Measurements from ENCODE around the gene BARX1. TPM values are rescaled to one million over a fixed set of nuclear protein-coding genes. Genes with fewer than 3 reads are reported as not detected.

BARX1 gene
- total RNA-seq, 4 donors from 2014 or later, result not detected

DNA sequence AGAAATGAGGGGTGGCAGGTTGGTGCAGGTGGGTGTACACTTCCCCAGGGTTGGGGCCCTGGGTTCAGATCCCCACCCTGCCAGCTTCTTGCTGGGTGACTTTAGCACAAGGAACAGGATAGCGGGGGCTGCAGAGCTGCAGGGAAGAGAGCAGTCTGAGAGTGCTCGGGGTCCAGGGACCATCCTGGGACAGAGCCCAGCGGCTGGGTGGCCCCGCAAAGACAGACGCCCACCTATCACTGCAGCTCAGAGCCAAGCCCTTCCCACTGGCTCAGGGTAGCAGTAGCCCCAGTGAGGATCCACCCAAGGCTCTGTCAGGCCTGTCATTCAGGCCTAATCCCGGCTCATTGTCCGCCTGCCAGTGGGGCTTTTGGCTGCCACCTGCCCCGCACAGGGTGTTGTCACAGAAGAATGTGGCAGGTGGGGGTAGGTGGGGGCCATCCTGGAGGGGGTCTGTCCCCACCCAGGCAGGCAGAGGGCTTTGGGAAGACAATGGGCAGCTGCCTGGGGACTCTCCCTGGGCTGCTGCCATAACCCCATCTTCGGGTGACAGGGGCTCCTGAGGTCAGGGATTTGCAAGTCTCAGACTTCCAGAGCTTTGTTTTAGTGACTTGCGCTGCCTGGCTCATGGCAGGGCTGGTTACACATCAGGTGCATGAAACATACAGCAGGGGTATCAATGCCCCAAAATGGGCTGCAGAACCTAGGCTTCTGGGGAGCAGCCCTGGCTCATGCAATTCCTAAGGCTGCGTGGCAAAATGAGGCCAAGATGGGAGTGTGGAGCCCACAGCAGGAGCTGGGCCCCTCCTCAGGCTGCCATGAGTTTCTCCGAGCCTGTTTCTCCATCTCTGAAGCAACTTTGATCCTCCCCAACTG, 52.1 kb downstream of the BARX1 start:
- DNase-seq (ENCODE audit: low spot score in 2 of 2), result peak in 1 of 2 donors; percentile 70
- TF ChIP-seq, protein P1, sequence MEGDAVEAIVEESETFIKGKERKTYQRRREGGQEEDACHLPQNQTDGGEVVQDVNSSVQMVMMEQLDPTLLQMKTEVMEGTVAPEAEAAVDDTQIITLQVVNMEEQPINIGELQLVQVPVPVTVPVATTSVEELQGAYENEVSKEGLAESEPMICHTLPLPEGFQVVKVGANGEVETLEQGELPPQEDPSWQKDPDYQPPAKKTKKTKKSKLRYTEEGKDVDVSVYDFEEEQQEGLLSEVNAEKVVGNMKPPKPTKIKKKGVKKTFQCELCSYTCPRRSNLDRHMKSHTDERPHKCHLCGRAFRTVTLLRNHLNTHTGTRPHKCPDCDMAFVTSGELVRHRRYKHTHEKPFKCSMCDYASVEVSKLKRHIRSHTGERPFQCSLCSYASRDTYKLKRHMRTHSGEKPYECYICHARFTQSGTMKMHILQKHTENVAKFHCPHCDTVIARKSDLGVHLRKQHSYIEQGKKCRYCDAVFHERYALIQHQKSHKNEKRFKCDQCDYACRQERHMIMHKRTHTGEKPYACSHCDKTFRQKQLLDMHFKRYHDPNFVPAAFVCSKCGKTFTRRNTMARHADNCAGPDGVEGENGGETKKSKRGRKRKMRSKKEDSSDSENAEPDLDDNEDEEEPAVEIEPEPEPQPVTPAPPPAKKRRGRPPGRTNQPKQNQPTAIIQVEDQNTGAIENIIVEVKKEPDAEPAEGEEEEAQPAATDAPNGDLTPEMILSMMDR (IDR thresholded peaks at IDR 0.05), result no peak
- TF ChIP-seq POLR2A (IDR thresholded peaks at IDR 0.05), result no peak
- 80 to 84% methylated on average over 7 to 11 of the region's 12 CpGs for WGBS, 2 donors
- H3K4me3 ChIP-seq (ENCODE audit: low read depth, poor library complexity, severe bottlenecking), result no peak overlapping the region
- intact Hi-C loops (cut with DNase I; ENCODE audit: low total_unique reads), result no loop called here

DNA sequence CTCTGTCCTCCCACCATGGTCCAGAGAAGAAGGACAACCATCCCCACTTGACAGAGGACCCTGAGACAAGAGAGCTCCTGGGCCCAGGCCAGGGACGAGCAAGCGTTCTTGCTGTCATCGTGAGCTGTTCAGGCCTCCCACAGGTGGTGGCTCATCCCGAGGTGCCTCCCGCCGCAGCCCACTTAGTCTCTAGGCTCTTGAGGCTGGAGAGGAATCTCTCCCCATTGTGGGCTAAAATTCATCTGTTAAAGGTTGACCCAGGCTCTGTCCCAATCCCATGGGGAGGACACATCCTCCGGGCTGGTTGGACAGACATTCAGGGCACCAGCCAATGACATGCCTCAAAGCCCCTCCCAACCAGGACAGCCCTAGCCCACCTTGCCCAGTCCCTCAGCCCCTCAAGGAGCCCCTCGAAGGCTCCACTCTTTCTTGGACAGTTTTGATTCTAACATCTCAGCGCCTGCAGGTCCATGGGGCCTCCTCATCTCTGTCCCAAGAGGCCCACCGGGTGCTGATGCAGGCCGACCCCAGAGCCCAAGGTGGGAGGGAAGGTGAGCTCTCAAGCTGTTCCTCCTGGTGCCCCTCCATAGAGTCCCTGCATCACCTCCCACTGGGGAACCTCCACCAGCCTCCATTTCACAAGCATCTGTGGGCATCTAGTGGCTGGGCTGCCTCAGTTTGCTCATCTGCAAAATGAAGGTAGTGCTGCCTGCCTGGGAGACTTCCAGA, 52.9 kb downstream of the BARX1 start:
- peak in 1 of 2 donors; percentile 65 for DNase-seq (ENCODE audit: low spot score in 2 of 2)
- WGBS, 2 donors, result 84 to 90% methylated on average over 11 of the region's 11 CpGs
- no peak overlapping the region for H3K4me3 ChIP-seq (ENCODE audit: low read depth, poor library complexity, severe bottlenecking)
- intact Hi-C loops (cut with DNase I; ENCODE audit: low total_unique reads), result no loop called here
- no peak for TF ChIP-seq POLR2A (IDR thresholded peaks at IDR 0.05)
- TF ChIP-seq, protein P1 (IDR thresholded peaks at IDR 0.05), result no peak

Other genes starting within 250 kb of the BARX1 start
- 1 to 10 TPM; 5.9 to 9.1 (median 7.6) TPM for gene PTPDC1, start 129.1 kb upstream of the BARX1 start, total RNA-seq